ENCODE data around the gene TMEM53. TPM values are rescaled to one million over a fixed set of nuclear protein-coding genes. Genes with fewer than 3 reads are reported as not detected.

The TMEM53 gene
- total and polyA plus RNA-seq, 2 of the 8 experiments (the other 6 are each of a cell fraction or from before 2014, with no cell fraction given) = 6.7 to 27.9 TPM

DNA sequence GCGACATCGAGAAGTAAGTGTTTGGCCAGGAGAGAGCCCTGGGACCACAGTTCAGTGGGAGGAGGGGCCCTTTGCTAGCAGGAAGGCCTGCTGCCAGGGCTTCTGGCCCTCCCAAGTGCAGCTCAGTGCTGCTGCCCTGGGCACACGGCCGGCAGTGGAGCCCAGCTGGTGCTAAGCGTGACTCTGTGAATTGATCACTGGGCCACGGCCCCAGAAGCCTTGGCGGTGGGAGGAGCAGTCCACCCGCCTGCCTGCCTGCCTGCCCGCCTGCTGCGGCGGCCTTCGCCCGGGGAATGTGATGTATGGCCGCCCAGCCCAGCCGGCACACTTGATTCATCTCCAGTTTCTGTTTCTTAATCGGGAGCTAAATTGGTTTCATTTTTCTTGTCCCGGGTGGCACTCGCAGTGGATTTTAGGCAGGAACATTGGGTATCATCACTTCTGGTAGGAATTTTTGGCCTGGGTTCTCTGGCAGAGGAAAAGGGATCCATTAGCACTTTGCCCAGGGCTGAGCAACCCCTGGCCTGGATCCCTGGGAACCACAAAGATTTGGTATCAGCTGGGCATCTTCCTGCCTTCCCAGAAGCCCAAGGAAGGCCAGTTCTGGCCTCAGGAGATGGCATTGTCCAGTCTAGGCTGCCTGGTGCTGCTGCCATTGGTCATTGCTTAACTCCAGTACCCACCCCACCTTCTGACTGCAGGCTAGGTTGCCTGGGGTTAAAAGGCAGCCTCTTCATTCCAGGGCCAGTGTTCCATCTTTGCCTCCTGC is 28.6 kb downstream of the TMEM53 start:
- Histone ChIP-seq H3K9me3 (ENCODE audit: insufficient read depth in 2 of 2, low read depth in 1 of 2, low read length in 1 of 2) (no peaks in the 10 kb centered on the region), H2BK120ac (replicated peaks; ENCODE audit: low read depth, low read length) (no peak overlapping the region), H3K14ac (ENCODE audit: insufficient read length) (no peak overlapping the region), H4K20me1 (replicated peaks in 1 of 2; ENCODE audit: control insufficient read depth in 1 of 2, insufficient read depth in 2 of 2, low read length in 2 of 2) (peaks cover 8 to 16% of the 10 kb centered on the region in 2 experiments), H3K4ac (replicated peaks; ENCODE audit: insufficient read length, low read depth, low read length) (no peak overlapping the region), H2AK5ac (ENCODE audit: low read depth, low read length) (no peak overlapping the region), H3K4me3 (ENCODE audit: extremely low read depth in 1 of 4, insufficient read depth in 2 of 4, low read depth in 3 of 4, low read length in 4 of 4) (no peak overlapping the region), H3K23me2 (ENCODE audit: low read depth, low read length) (no peaks in the 10 kb centered on the region), H2BK15ac (ENCODE audit: low read length) (no peak overlapping the region), H3K4me1 (replicated peaks in 1 of 4; ENCODE audit: control insufficient read depth in 3 of 4, insufficient read depth in 4 of 4, low read length in 3 of 4) (peaks cover 0 to 10% (median 8%) of the 10 kb centered on the region in 4 experiments; a peak in 4 of 7 replicates), H3K18ac (ENCODE audit: extremely low read depth, low read length) (no peak overlapping the region), H3K23ac (ENCODE audit: insufficient read length) (no peak overlapping the region), H3K4me2 (ENCODE audit: insufficient read depth in 1 of 2, low read depth in 2 of 2, low read length in 2 of 2) (no peak overlapping the region), H3K79me2 (ENCODE audit: control insufficient read depth in 1 of 2, insufficient read depth in 2 of 2, low read length in 2 of 2) (no peaks in the 10 kb centered on the region), H4K8ac (ENCODE audit: extremely low read depth, insufficient read depth, low read length) (no peak overlapping the region; the same call in 1 of the 2 replicates), H3K56ac (replicated peaks; ENCODE audit: insufficient read length, low read depth, low read length) (no peak overlapping the region), H3K36me3 (ENCODE audit: control insufficient read depth in 2 of 4, insufficient read depth in 4 of 4, low read length in 3 of 4) (peaks cover 21 to 71% (median 46%) of the 10 kb centered on the region in 4 experiments), H2BK5ac (ENCODE audit: low read depth, low read length) (no peak overlapping the region; the same call in 1 of the 2 replicates), H2BK20ac (ENCODE audit: low read length) (no peak overlapping the region), H4K5ac (ENCODE audit: insufficient read length, low read depth, low read length) (no peak overlapping the region), H2BK12ac (ENCODE audit: low read depth, low read length) (no peak overlapping the region), H4K91ac (replicated peaks; ENCODE audit: insufficient read length, low read length) (no peak overlapping the region), H3K27me3 (replicated peaks in 1 of 4; ENCODE audit: control insufficient read depth in 3 of 4, extremely low read depth in 1 of 4, insufficient read depth in 3 of 4, low read length in 3 of 4) (no peaks in the 10 kb centered on the region), H3K79me1 (ENCODE audit: low read depth, low read length) (peaks cover 13% of the 10 kb centered on the region), H3K27ac (ENCODE audit: low read depth, low read length) (no peak overlapping the region), H2AFZ (ENCODE audit: low read length) (no peak overlapping the region), H3K9ac (replicated peaks in 1 of 4; ENCODE audit: extremely low read depth in 1 of 4, low read depth in 3 of 4, low read length in 3 of 4) (no peak overlapping the region)
- WGBS, 2 experiments (ENCODE audit: extremely low coverage in 1 of 2, insufficient coverage in 1 of 2, insufficient read length in 1 of 2, insufficient replicate concordance in 2 of 2, low coverage in 1 of 2, low lambda C conversion rate in 2 of 2, missing lambda C conversion rate in 1 of 2) = 90% methylated on average over 18 of the region's 18 CpGs; no CpG with 5 or more reads in 1 of the 2 experiments
- CTCF ChIA-PET (ENCODE audit: partially characterized antibody) = interaction anchor here (1.7 to 8.6 kb wide), 4 partner anchors 8 to 73 kb away, joined by 5 to 197 read pairs (median 14); no protein-coding TSS in a partner anchor
- DNase-seq (ENCODE audit: low read depth in 1 of 2, low spot score in 2 of 2) (no peak), FAIRE-seq (no peak)
- POLR2A ChIA-PET (ENCODE audit: partially characterized antibody) = interaction anchor here (0.8 to 23.6 kb wide), 5 partner anchors 10 to 600 kb away, joined by 3 to 633 read pairs (median 4); partner anchors contain the start of genes ARMH1 and TMEM53
- TF ChIP-seq RXRA (IDR thresholded peaks at IDR 0.05; ENCODE audit: insufficient read depth, low read depth, low read length) (no peak), BACH1 (IDR thresholded peaks at IDR 0.05; ENCODE audit: low read length) (no peak), TAF1 (IDR thresholded peaks at IDR 0.05; ENCODE audit: low read depth, low read length) (no peak), SUZ12 (IDR thresholded peaks at IDR 0.05; ENCODE audit: low read length) (no peak), GABPA (IDR thresholded peaks at IDR 0.05; ENCODE audit: borderline replicate concordance, insufficient read depth, low read length) (no peak), TAF7 (optimal IDR thresholded peaks at IDR 0.05; ENCODE audit: borderline replicate concordance, low read depth, low read length) (no peak), MAFK (IDR thresholded peaks at IDR 0.05; ENCODE audit: low read depth, low read length) (no peak), KDM1A (IDR thresholded peaks at IDR 0.05; ENCODE audit: borderline replicate concordance, low read length) (no peak), EP300 (IDR thresholded peaks at IDR 0.05; ENCODE audit: borderline replicate concordance in 1 of 2, low read depth in 2 of 2, low read length in 2 of 2) (no peak), CBX5 (IDR thresholded peaks at IDR 0.05; ENCODE audit: low read depth, low read length) (no peak), BCL11A (IDR thresholded peaks at IDR 0.05; ENCODE audit: low read depth in 2 of 2, low read length in 2 of 2) (no peak), JUN (IDR thresholded peaks at IDR 0.05; ENCODE audit: low read depth, low read length) (no peak)

Data from H1 (cell line).